ENCODE data around the gene SNX13. TPM values are rescaled to one million over a fixed set of nuclear protein-coding genes. Genes with fewer than 3 reads are reported as not detected.

The SNX13 gene
- total and polyA plus RNA-seq, 2 donors (not counting 1 experiment from before 2014, with no cell fraction given): 6.5 to 58.1 TPM

- TF ChIP-seq CTCF (IDR thresholded peaks at IDR 0.05) (no peak), EZH2 (IDR thresholded peaks at IDR 0.05; ENCODE audit: borderline replicate concordance, insufficient read depth, low read depth, low read length, poor library complexity, severe bottlenecking) (no peak)
- no peaks in the 10 kb centered on the region for H3K4me1 ChIP-seq (ENCODE audit: control insufficient read depth in 2 of 2, insufficient read depth in 2 of 2, low read length in 2 of 2)
- Mint-ChIP-seq H3K27ac (no peak overlapping the region), H3K4me1 (no peaks in the 10 kb centered on the region), H3K9me3 (ENCODE audit: insufficient read depth) (peaks cover 5% of the 10 kb centered on the region), H3K4me3 (no peak overlapping the region), H3K27me3 (no peaks in the 10 kb centered on the region)
- H3K27ac ChIP-seq (ENCODE audit: low read length in 2 of 2): no peak overlapping the region
- 96% methylated on average over 9 of the region's 9 CpGs for WGBS (ENCODE audit: insufficient coverage)
- CTCF ChIA-PET: no interaction called here
- DNase-seq (no peak), ATAC-seq (ENCODE audit: low read depth) (no peak)
- no peaks in the 10 kb centered on the region for H3K9me3 ChIP-seq (ENCODE audit: control extremely low read depth in 1 of 3, control insufficient read depth in 2 of 3, insufficient read depth in 1 of 3, low read length in 2 of 3)
- intact Hi-C loops (cut with micrococcal nuclease): no loop called here
- no peaks in the 10 kb centered on the region for H3K27me3 ChIP-seq (replicated peaks in 1 of 4; ENCODE audit: control extremely low read depth in 1 of 4, control insufficient read depth in 3 of 4, insufficient read depth in 4 of 4, low read length in 3 of 4)
- H3K4me2 ChIP-seq (replicated peaks; ENCODE audit: low read depth, low read length, poor library complexity, severe bottlenecking): no peak overlapping the region
- H3K4me3 ChIP-seq (ENCODE audit: control extremely low read depth in 1 of 5, extremely low read depth in 1 of 5, insufficient read depth in 1 of 5, low read depth in 2 of 5, low read length in 4 of 5): no peak overlapping the region
- H2AFZ ChIP-seq (ENCODE audit: insufficient read depth, low read depth, low read length, poor library complexity, severe bottlenecking): no peak overlapping the region
- POLR2A ChIA-PET: no interaction called here
- peaks cover 5 to 13% of the 10 kb centered on the region in 2 experiments for H3K36me3 ChIP-seq (replicated peaks in 1 of 2; ENCODE audit: control extremely low read depth in 1 of 2, control insufficient read depth in 1 of 2, extremely low read depth in 1 of 2, insufficient read depth in 2 of 2, low read length in 1 of 2)
- H3K79me2 ChIP-seq (ENCODE audit: control insufficient read depth, insufficient read depth, low read length): no peaks in the 10 kb centered on the region
- H3K9ac ChIP-seq (ENCODE audit: low read length): no peak overlapping the region
- H4K20me1 ChIP-seq (ENCODE audit: control insufficient read depth, insufficient read depth, low read length, poor library complexity, severe bottlenecking): no peaks in the 10 kb centered on the region
These were observed 133.1 kb downstream of the SNX13 start for GRCh38 chr7:17807242-17807641.

GRCh38 chr7:17806631-17807030 lies 133.7 kb downstream of the SNX13 start:
- no peak for DNase-seq
- Histone ChIP-seq H3K9me3 (ENCODE audit: control extremely low read depth in 1 of 3, control insufficient read depth in 2 of 3, insufficient read depth in 1 of 3, low read length in 2 of 3) (no peaks in the 10 kb centered on the region), H3K4me1 (ENCODE audit: control insufficient read depth in 2 of 2, insufficient read depth in 2 of 2, low read length in 2 of 2) (no peaks in the 10 kb centered on the region), H3K4me2 (replicated peaks; ENCODE audit: low read depth, low read length, poor library complexity, severe bottlenecking) (no peak overlapping the region), H2AFZ (ENCODE audit: insufficient read depth, low read depth, low read length, poor library complexity, severe bottlenecking) (no peak overlapping the region), H4K20me1 (ENCODE audit: control insufficient read depth, insufficient read depth, low read length, poor library complexity, severe bottlenecking) (no peaks in the 10 kb centered on the region), H3K79me2 (ENCODE audit: control insufficient read depth, insufficient read depth, low read length) (no peaks in the 10 kb centered on the region), H3K27me3 (replicated peaks in 1 of 4; ENCODE audit: control extremely low read depth in 1 of 4, control insufficient read depth in 3 of 4, insufficient read depth in 4 of 4, low read length in 3 of 4) (no peaks in the 10 kb centered on the region), H3K9ac (ENCODE audit: low read length) (no peak overlapping the region), H3K27ac (ENCODE audit: low read length in 2 of 2) (no peak overlapping the region), H3K36me3 (replicated peaks in 1 of 2; ENCODE audit: control extremely low read depth in 1 of 2, control insufficient read depth in 1 of 2, extremely low read depth in 1 of 2, insufficient read depth in 2 of 2, low read length in 1 of 2) (peaks cover 9 to 13% of the 10 kb centered on the region in 2 experiments), H3K4me3 (ENCODE audit: control extremely low read depth in 1 of 5, extremely low read depth in 1 of 5, insufficient read depth in 1 of 5, low read depth in 2 of 5, low read length in 4 of 5) (no peak overlapping the region)
- intact Hi-C loops (cut with micrococcal nuclease): no loop called here
- TF ChIP-seq EZH2 (IDR thresholded peaks at IDR 0.05; ENCODE audit: borderline replicate concordance, insufficient read depth, low read depth, low read length, poor library complexity, severe bottlenecking) (no peak), CTCF (IDR thresholded peaks at IDR 0.05) (no peak)
- CTCF ChIA-PET: no interaction called here
- ATAC-seq (ENCODE audit: low read depth): no peak
- peaks cover 2% of the 10 kb centered on the region for H3K9me3 Mint-ChIP-seq (ENCODE audit: insufficient read depth)
- POLR2A ChIA-PET: no interaction called here
- H3K27me3 Mint-ChIP-seq: no peaks in the 10 kb centered on the region
- WGBS (ENCODE audit: insufficient coverage): 93% methylated on average over 8 of the region's 14 CpGs
- H3K4me1 Mint-ChIP-seq: no peaks in the 10 kb centered on the region
- H3K4me3 Mint-ChIP-seq: no peak overlapping the region
- H3K27ac Mint-ChIP-seq: no peak overlapping the region
